ENCODE data around the gene CHRNA7. TPM values are rescaled to one million over a fixed set of nuclear protein-coding genes. Genes with fewer than 3 reads are reported as not detected.

The CHRNA7 gene
- total and polyA plus RNA-seq, 2 of the 8 experiments (the other 6 are each of a cell fraction or from before 2014, with no cell fraction given): 7.5 to 11.0 TPM

DNA sequence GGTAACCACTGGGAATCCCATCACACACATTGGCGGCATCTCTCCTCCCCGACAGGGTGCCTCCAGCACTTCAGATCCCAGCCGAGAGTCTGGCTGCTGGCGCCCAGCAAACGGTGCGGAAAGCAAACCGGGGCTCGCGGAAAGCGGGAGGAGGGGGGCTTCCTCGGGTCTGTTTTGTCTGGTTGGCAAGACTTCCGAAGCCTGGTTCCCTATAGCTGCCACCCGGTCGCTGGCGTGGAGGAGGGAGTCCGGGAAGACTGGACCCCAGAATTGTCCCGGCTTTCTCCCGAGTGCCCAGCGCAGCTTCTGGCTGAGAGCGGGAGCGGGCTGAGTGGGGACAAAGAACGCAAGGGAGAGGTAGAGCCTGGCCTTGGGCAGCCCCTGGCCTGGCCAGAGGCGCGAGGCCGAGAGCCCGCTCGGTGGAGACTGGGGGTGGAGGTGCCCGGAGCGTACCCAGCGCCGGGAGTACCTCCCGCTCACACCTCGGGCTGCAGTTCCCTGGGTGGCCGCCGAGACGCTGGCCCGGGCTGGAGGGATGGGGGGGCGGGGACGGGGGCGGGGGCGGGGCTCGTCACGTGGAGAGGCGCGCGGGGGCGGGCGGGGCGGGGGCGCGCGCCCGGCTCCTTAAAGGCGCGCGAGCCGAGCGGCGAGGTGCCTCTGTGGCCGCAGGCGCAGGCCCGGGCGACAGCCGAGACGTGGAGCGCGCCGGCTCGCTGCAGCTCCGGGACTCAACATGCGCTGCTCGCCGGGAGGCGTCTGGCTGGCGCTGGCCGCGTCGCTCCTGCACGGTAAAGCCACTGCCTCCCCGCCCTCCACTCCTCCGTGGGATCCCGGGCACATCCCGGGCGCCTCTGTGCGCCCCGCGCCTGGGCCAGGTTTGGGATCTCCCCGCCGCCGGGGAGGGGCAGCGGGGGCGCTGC lies at the start of gene CHRNA7 (continued):
- no peak for TF ChIP-seq RXRA (IDR thresholded peaks at IDR 0.05; ENCODE audit: insufficient read depth, low read depth, low read length)

Measured in H1 (cell line).